Progenitor cell of endocrine pancreas (in vitro differentiated cells): ENCODE results near the gene CD2AP. TPM values are rescaled to one million over a fixed set of nuclear protein-coding genes. Genes with fewer than 3 reads are reported as not detected.

ENCODE experiments used
- DNase-seq: peaks from one replicate; pipeline ENCODE4 v3.0.0; 2021; ENCODE audit warnings: low spot score; ENCODE audit not compliant: unreplicated experiment
- H3K27ac Mint-ChIP-seq: 2 replicates; pipeline ENCODE4 v1.8.0; 2021; ENCODE audit warnings: mild to moderate bottlenecking, moderate library complexity, mixed read lengths
- H3K27me3 Mint-ChIP-seq: 2 replicates; pipeline ENCODE4 v1.8.0; 2021; ENCODE audit warnings: mixed read lengths
- H3K36me3 Mint-ChIP-seq: 2 replicates; pipeline ENCODE4 v1.8.0; 2022; ENCODE audit warnings: mixed read lengths; ENCODE audit not compliant: insufficient read depth
- H3K4me1 Mint-ChIP-seq: 2 replicates; pipeline ENCODE4 v1.8.0; 2021; ENCODE audit warnings: low read depth, mixed read lengths
- H3K4me3 Mint-ChIP-seq: 2 replicates; pipeline ENCODE4 v1.8.0; 2021; ENCODE audit warnings: low read depth, mild to moderate bottlenecking, moderate library complexity, mixed read lengths
- H3K9me3 Mint-ChIP-seq: 2 replicates; pipeline ENCODE4 v1.8.0; 2021; ENCODE audit warnings: low read depth, mixed read lengths
- total RNA-seq: library from RNA; stranded (reverse); gene quantifications from 2 replicates; pipeline ENCODE4 v1.2.1, GENCODE V29; 2021
- TF ChIP-seq, protein P1 (sequence below): fragments of 200-600 bp; sonication (generic); IDR thresholded peaks from one replicate; pipeline ENCODE4 v1.5.0; 2021; ENCODE audit warnings: antibody characterized with exemption, mild to moderate bottlenecking; ENCODE audit not compliant: unreplicated experiment

CD2AP gene
- total RNA-seq, 1 donor from 2014 or later: 50.6 TPM

DNA sequence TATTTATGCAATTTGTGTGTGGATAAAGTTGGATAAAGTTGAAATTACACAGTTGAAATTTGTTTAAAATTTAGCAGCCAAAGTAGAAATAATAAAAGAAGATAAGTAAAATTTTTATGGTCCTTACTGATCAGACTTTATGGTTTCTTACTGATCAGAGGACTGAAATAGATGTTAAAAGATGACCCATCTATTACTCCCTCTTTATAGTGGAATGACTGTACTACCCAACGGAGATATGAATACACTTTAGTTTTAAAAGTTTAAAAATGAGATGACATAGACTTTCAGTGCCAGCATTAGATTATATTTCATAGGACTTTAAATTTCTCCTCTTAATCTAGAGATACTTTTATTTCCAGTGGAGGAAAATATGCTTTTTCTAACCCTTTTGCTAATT lies 121.9 kb downstream of the CD2AP start:
- H3K36me3 Mint-ChIP-seq: peaks cover 28% of the 10 kb centered on the region
- H3K9me3 Mint-ChIP-seq: peaks cover 6% of the 10 kb centered on the region
- H3K27ac Mint-ChIP-seq: no peak overlapping the region
- H3K4me3 Mint-ChIP-seq: no peak overlapping the region
- no peak for DNase-seq
- TF ChIP-seq, protein P1, sequence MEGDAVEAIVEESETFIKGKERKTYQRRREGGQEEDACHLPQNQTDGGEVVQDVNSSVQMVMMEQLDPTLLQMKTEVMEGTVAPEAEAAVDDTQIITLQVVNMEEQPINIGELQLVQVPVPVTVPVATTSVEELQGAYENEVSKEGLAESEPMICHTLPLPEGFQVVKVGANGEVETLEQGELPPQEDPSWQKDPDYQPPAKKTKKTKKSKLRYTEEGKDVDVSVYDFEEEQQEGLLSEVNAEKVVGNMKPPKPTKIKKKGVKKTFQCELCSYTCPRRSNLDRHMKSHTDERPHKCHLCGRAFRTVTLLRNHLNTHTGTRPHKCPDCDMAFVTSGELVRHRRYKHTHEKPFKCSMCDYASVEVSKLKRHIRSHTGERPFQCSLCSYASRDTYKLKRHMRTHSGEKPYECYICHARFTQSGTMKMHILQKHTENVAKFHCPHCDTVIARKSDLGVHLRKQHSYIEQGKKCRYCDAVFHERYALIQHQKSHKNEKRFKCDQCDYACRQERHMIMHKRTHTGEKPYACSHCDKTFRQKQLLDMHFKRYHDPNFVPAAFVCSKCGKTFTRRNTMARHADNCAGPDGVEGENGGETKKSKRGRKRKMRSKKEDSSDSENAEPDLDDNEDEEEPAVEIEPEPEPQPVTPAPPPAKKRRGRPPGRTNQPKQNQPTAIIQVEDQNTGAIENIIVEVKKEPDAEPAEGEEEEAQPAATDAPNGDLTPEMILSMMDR: no peak
- H3K4me1 Mint-ChIP-seq: peaks cover 10% of the 10 kb centered on the region
- H3K27me3 Mint-ChIP-seq: no peaks in the 10 kb centered on the region

DNA sequence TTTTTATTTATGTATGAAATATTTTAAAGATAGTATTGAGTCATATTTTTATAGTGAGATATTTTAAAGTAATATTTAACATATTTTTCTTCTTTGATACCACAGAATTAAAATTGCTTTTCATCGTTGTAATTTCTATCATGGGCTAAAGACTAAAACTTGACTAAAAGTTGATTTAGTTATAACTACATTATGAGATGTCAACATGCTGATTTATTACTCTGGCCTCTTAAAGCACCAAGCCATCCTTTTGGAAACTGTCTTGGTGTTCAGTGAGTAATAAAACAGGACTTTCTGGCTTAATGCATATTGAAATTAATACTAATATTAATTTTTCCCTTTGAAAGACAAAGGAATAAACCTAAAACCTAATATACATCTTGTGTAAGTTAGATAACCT lies 125.6 kb downstream of the CD2AP start:
- Mint-ChIP-seq H3K9me3 (no peaks in the 10 kb centered on the region), H3K36me3 (peaks cover 23% of the 10 kb centered on the region), H3K27me3 (no peaks in the 10 kb centered on the region), H3K27ac (no peak overlapping the region), H3K4me3 (no peak overlapping the region), H3K4me1 (no peaks in the 10 kb centered on the region)
- TF ChIP-seq, protein P1: no peak
- DNase-seq: no peak

DNA sequence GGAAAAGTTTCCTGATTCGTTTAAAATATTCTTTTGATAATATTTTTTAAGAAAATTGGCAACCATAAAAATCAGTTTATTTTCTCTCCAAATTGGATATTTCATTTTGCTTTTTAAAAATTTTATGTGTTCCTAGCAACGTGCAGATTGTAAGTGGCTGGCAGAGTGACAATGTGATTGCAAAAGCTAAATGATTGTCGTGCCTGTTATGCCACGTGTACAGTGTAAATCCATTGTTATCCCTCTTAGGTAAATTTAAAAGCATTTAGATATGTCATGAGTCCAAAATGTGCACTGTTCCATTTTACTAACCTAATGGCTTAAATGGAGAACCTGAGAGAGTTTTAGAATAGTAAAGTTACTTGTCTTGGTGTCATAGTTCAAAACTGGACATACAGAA lies 126.4 kb downstream of the CD2AP start:
- no peak for DNase-seq
- H3K4me1 Mint-ChIP-seq: no peaks in the 10 kb centered on the region
- TF ChIP-seq, protein P1: no peak

DNA sequence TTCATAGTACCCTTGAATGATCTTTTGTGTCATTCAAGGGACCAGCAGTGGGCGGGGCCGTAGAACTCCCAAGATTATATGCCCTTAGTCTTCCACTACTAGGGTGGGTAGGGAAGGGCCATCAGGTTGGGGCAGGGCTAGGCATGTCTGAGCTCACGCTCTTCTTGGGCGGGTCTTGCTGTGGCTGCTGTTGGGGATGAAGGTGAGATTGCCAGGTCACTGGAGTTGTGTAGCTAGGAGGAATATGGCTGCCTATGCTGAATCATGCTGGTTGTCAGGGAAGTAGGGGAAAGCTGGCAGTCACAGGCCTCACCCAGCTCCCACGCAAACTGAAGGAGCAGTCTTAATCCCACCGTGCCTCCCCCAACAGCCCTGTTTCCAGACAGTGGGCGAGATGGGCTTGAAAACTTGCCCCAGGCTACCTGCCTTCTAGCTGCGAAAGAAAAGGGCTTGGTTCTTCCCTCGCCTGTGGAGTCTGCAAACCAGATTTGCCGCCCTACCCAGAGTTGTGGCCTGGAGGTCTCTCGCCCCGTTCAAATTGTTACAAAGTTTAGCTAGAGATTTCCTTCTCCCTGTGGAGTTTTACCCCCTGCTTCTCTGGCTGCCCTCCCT lies 144.4 kb downstream of the CD2AP start:
- Mint-ChIP-seq H3K27me3 (no peaks in the 10 kb centered on the region), H3K36me3 (peaks cover 49% of the 10 kb centered on the region), H3K4me1 (no peaks in the 10 kb centered on the region), H3K9me3 (peaks cover 40% of the 10 kb centered on the region), H3K27ac (no peak overlapping the region), H3K4me3 (no peak overlapping the region)
- TF ChIP-seq, protein P1: no peak
- DNase-seq: no peak

More for the DNA sequence above, 126.4 kb downstream of the CD2AP start:
- Mint-ChIP-seq H3K27me3 (no peaks in the 10 kb centered on the region), H3K27ac (no peak overlapping the region), H3K36me3 (peaks cover 21% of the 10 kb centered on the region), H3K9me3 (no peaks in the 10 kb centered on the region), H3K4me3 (no peak overlapping the region)

DNA sequence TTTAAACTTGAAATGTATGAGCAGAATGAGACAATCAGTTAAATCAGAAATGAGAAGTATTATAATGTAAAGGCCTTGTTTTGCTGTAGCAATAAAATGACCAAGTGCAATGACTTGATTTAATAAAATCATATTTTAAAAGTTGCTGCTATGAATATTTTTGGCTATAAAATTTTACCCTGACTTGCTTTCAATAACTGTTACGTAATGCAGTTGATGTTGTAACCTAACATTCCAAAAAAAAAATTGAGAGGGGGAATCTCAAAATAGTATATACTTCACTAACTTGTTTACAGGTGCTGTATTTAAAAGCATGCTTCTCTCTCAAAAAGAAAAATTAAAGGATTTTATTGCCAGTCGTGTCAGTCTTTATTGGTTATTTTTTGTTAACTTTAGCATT lies 149.2 kb downstream of the CD2AP start:
- Mint-ChIP-seq H3K4me3 (no peak overlapping the region), H3K4me1 (peaks cover 2% of the 10 kb centered on the region), H3K36me3 (peaks cover 9% of the 10 kb centered on the region), H3K9me3 (peaks cover 7% of the 10 kb centered on the region), H3K27ac (no peak overlapping the region), H3K27me3 (no peaks in the 10 kb centered on the region)
- TF ChIP-seq, protein P1: no peak
- no peak for DNase-seq
